Mesenchymal stem cell (in vitro differentiated cells and primary cell): ENCODE results near the gene LRRC28.

Source experiments
- DNase-seq: peaks from one replicate; pipeline ENCODE4 v3.0.0-alpha.2; 2013
- H2AFZ ChIP-seq: one replicate; pipeline ENCODE4 v1.6.1; 2013; ENCODE audit warnings: low read depth, mild to moderate bottlenecking, control low read depth, inconsistent platforms, low read length, moderate library complexity
- H2AK5ac ChIP-seq: 2 replicates; pipeline ENCODE4 v1.6.1; 2013; ENCODE audit warnings: low read length, moderate library complexity, mild to moderate bottlenecking, inconsistent platforms; ENCODE audit not compliant: severe bottlenecking
- H2BK120ac ChIP-seq: one replicate; pipeline ENCODE4 v1.6.1; 2013; ENCODE audit warnings: low read depth, mild to moderate bottlenecking, inconsistent platforms, low read length, moderate library complexity
- H2BK12ac ChIP-seq, 2 experiments: one replicate each; pipeline ENCODE4 v1.6.1; 2013; ENCODE audit warnings: inconsistent platforms in 2 of 2, low read length in 2 of 2, mild to moderate bottlenecking in 2 of 2, moderate library complexity in 2 of 2, control low read depth in 1 of 2
- H2BK15ac ChIP-seq: one replicate; pipeline ENCODE4 v1.6.1; 2013; ENCODE audit warnings: mild to moderate bottlenecking, low read depth, inconsistent platforms; ENCODE audit not compliant: poor library complexity, severe bottlenecking
- H2BK5ac ChIP-seq: 2 replicates; pipeline ENCODE4 v1.6.1; 2013; ENCODE audit warnings: low read depth, mild to moderate bottlenecking, low read length, control low read depth, inconsistent platforms; ENCODE audit not compliant: poor library complexity, severe bottlenecking
- H3K14ac ChIP-seq, 2 experiments: one replicate each; pipeline ENCODE4 v1.6.1; 2013; ENCODE audit warnings: inconsistent platforms in 2 of 2, low read length in 2 of 2, control low read depth in 1 of 2, mild to moderate bottlenecking in 1 of 2, moderate library complexity in 1 of 2
- H3K18ac ChIP-seq, 2 experiments: one replicate each; pipeline ENCODE4 v1.6.1; 2013; ENCODE audit warnings: inconsistent platforms in 2 of 2, low read length in 2 of 2, control low read depth in 1 of 2, low read depth in 1 of 2, mild to moderate bottlenecking in 1 of 2
- H3K23ac ChIP-seq, 2 experiments: one replicate each; pipeline ENCODE4 v1.6.1; 2013; ENCODE audit warnings: inconsistent platforms in 2 of 2, low read length in 2 of 2, mild to moderate bottlenecking in 2 of 2, moderate library complexity in 2 of 2, control low read depth in 1 of 2
- H3K27ac ChIP-seq: 2 replicates; pipeline ENCODE4 v1.5.1; 2013; ENCODE audit warnings: mild to moderate bottlenecking, moderate library complexity, low read length, control low read depth, inconsistent platforms; ENCODE audit not compliant: poor library complexity, severe bottlenecking
- H3K27me3 ChIP-seq, 2 experiments: 2 replicates each; pipeline versions ENCODE4 v1.6.1 to v1.7.0; 2013; ENCODE audit warnings: low read length in 2 of 2, mild to moderate bottlenecking in 2 of 2, moderate library complexity in 2 of 2, control low read depth in 1 of 2, inconsistent platforms in 1 of 2; ENCODE audit not compliant: control insufficient read depth in 1 of 2, insufficient read depth in 1 of 2
- H3K36me3 ChIP-seq, 2 experiments: 2 replicates each; pipeline versions ENCODE4 v1.6.1 to v1.7.0; 2013; ENCODE audit warnings: low read length in 2 of 2, control low read depth in 1 of 2, inconsistent platforms in 1 of 2, low read depth in 1 of 2, mild to moderate bottlenecking in 1 of 2; ENCODE audit not compliant: insufficient read depth in 2 of 2, control insufficient read depth in 1 of 2
- H3K4ac ChIP-seq, 2 experiments: one replicate each; pipeline ENCODE4 v1.6.1; 2013; ENCODE audit warnings: inconsistent platforms in 2 of 2, low read length in 2 of 2, mild to moderate bottlenecking in 2 of 2, moderate library complexity in 2 of 2, control low read depth in 1 of 2, low read depth in 1 of 2
- H3K4me1 ChIP-seq: 2 replicates; pipeline ENCODE4 v1.6.1; 2013; ENCODE audit warnings: low read depth, low read length, control low read depth; ENCODE audit not compliant: control insufficient read depth, insufficient read depth
- H3K4me2 ChIP-seq: 2 replicates; pipeline ENCODE4 v1.6.1; 2013; ENCODE audit warnings: low read length, mild to moderate bottlenecking, inconsistent platforms; ENCODE audit not compliant: poor library complexity, severe bottlenecking
- H3K4me3 ChIP-seq, 2 experiments: 2 replicates each; pipeline versions ENCODE4 v1.5.1 to v1.7.0; 2013; ENCODE audit warnings: low read length in 2 of 2, mild to moderate bottlenecking in 2 of 2, control low read depth in 1 of 2, low read depth in 1 of 2; ENCODE audit not compliant: insufficient read depth in 1 of 2
- H3K79me1 ChIP-seq: replicated peaks from 2 replicates; pipeline ENCODE4 v1.6.1; 2013; ENCODE audit warnings: mild to moderate bottlenecking, control low read depth, low read length, inconsistent platforms; ENCODE audit not compliant: poor library complexity, severe bottlenecking
- H3K9ac ChIP-seq: 2 replicates; pipeline ENCODE4 v1.7.0; 2013; ENCODE audit warnings: mild to moderate bottlenecking, low read length, moderate library complexity
- H3K9me3 ChIP-seq: 2 replicates; pipeline ENCODE4 v1.7.0; 2013; ENCODE audit warnings: mild to moderate bottlenecking, low read length; ENCODE audit not compliant: control insufficient read depth
- H4K8ac ChIP-seq: one replicate; pipeline ENCODE4 v1.6.1; 2013; ENCODE audit warnings: inconsistent platforms, mild to moderate bottlenecking, low read length, moderate library complexity
- H4K91ac ChIP-seq: one replicate; pipeline ENCODE4 v1.6.1; 2013; ENCODE audit warnings: mild to moderate bottlenecking, low read length, inconsistent platforms
- WGBS: methylation state at CpG from one replicate; pipeline ENCODE4 v1.1.7; 2013; ENCODE audit warnings: mixed read lengths; 5-methylcytosine and 5-hydroxymethylcytosine counted together

The LRRC28 gene

DNA sequence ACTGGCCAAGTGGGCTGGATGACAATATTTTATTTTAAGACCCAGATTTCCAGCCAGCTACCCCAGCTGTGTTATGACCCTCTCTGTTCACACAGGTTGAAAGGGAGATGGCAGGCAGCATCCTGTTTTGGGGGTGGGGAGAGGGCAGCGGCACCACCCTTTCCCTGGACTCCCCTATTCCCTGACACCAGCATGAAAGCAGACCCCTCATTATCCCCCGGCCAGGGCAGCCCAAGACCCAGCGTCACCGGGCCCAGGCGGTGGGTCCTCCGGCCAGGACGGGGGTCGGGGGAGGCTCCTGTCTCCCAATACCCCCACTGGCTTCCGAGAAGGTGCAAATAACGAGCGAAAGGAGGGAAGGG lies 186.9 kb downstream of the LRRC28 start:
- no peak overlapping the region for H3K4me2 ChIP-seq
- H2BK15ac ChIP-seq: peak overlapping the region; percentile 63
- H3K9me3 ChIP-seq: no peaks in the 10 kb centered on the region
- peak overlapping the region in 1 of 2 experiments; percentile 33 for H3K14ac ChIP-seq
- peak overlapping the region; percentile 78 for H2AK5ac ChIP-seq
- peak overlapping the region; percentile 25 for H4K91ac ChIP-seq
- H3K36me3 ChIP-seq: no peaks in the 10 kb centered on the region
- H2BK5ac ChIP-seq: no peak overlapping the region
- H2BK120ac ChIP-seq: peak overlapping the region; percentile 8
- no peak overlapping the region for H3K23ac ChIP-seq
- peaks cover 38% of the 10 kb centered on the region for H3K4me1 ChIP-seq
- H3K4ac ChIP-seq: peak overlapping the region in 1 of 2 experiments; percentile 20
- peaks cover 0 to 6% of the 10 kb centered on the region in 2 experiments for H3K27me3 ChIP-seq
- H2AFZ ChIP-seq: no peak overlapping the region
- H2BK12ac ChIP-seq: peak overlapping the region; percentile 52 to 54
- H3K4me3 ChIP-seq: no peak overlapping the region
- peak overlapping the region; percentile 56 for H3K27ac ChIP-seq
- 94% methylated on average over 11 of the region's 11 CpGs for WGBS
- no peak for DNase-seq
- peak overlapping the region; percentile 35 to 81 for H3K18ac ChIP-seq
- H3K79me1 ChIP-seq: no peaks in the 10 kb centered on the region
- peak overlapping the region; percentile 76 for H4K8ac ChIP-seq
- H3K9ac ChIP-seq: no peak overlapping the region

DNA sequence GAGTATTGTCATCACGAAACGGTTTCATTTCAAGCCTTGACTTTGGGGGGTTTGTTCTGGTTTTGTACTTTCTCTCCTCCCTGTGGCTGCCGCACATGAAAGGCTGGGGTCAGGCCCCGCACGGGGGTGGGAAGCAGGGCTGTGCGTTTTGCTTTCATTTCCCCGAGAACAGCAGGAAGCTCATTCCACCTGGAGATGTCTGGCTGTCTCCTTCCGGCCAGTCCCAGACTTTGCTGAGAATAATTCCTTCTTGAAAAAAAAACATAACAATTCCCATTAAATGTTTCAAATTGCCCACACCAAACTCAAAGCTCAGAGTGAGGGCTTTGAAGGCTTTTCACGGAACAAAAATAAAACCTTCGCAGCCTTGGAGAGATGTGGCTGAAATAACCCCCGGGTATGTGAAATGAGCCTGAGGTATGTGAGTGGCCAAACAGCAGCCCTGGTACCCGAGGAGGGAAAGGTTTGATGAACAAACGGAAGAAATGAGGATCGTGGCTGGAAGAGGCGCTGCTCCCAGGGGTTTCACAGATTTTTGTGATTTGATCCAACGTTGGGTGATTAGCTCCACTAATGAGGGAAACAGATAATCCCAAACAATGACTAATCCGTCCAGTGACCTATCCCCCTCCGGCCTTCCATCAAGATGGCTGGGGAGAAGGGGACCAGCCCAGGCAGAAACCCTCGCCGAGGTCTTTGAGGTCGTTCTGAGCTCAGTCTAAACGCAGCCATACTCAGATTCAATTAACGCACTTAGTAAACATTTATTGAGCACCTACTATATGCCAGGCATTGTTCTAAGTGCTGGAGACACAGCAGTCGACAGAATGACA lies 187.6 kb downstream of the LRRC28 start:
- Histone ChIP-seq H3K36me3 (no peaks in the 10 kb centered on the region), H3K4me3 (no peak overlapping the region), H3K14ac (no peak overlapping the region), H3K27me3 (peaks cover 0 to 6% of the 10 kb centered on the region in 2 experiments), H3K23ac (no peak overlapping the region), H3K4me1 (peaks cover 40% of the 10 kb centered on the region), H3K79me1 (no peaks in the 10 kb centered on the region), H2BK5ac (peak overlapping the region; percentile 71), H4K91ac (no peak overlapping the region), H3K9ac (no peak overlapping the region), H2AFZ (peak overlapping the region; percentile 62), H3K27ac (peak overlapping the region; percentile 56), H2BK15ac (peak overlapping the region; percentile 77), H4K8ac (peak overlapping the region; percentile 78), H2BK12ac (peak overlapping the region; percentile 31 to 49), H3K18ac (peak overlapping the region in 1 of 2 experiments; percentile 54), H3K4me2 (peak overlapping the region; percentile 31), H2BK120ac (no peak overlapping the region), H2AK5ac (peak overlapping the region; percentile 74), H3K9me3 (no peaks in the 10 kb centered on the region), H3K4ac (peak overlapping the region in 1 of 2 experiments; percentile 17)
- DNase-seq: peak; percentile 41
- 71% methylated on average over 24 of the region's 24 CpGs for WGBS

- Histone ChIP-seq H2BK12ac (peak overlapping the region in 1 of 2 experiments; percentile 47), H3K23ac (no peak overlapping the region), H3K36me3 (no peaks in the 10 kb centered on the region), H3K27ac (no peak overlapping the region), H4K8ac (no peak overlapping the region), H3K27me3 (no peaks in the 10 kb centered on the region), H2AK5ac (peak overlapping the region; percentile 74), H3K9ac (no peak overlapping the region), H3K14ac (no peak overlapping the region), H3K9me3 (no peaks in the 10 kb centered on the region), H3K4me3 (no peak overlapping the region), H2BK15ac (no peak overlapping the region), H2BK5ac (peak overlapping the region; percentile 71), H2AFZ (no peak overlapping the region), H3K4me1 (peaks cover 40% of the 10 kb centered on the region), H3K18ac (no peak overlapping the region), H4K91ac (no peak overlapping the region), H3K4me2 (no peak overlapping the region), H3K4ac (peak overlapping the region in 1 of 2 experiments; percentile 17), H2BK120ac (no peak overlapping the region), H3K79me1 (no peaks in the 10 kb centered on the region)
- DNase-seq: no peak
- WGBS: over 99% methylated on average over 7 of the region's 9 CpGs
These were observed 188.2 kb downstream of the LRRC28 start for GRCh38 chr15:99439524-99439835.

DNA sequence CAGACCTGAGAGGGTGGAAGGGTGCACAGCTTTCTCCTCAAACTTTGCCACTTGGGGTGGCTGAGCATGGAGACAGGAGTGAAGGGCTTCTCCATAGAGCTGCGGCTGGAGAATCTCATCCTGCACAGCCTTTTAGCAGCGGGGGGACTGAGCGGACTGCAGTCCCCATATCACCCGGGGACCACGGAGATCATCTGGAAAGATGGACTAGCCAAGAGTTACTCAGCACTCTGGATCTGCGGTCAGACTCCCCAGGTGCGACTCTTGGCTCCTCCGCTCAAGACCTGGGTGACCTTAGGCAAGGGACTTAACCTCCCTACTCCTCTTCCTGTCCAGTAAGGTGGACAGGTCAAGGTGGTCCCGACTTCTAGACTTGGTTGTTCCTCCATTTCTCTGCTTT lies 188.7 kb downstream of the LRRC28 start:
- Histone ChIP-seq H3K79me1 (no peaks in the 10 kb centered on the region), H2BK12ac (peak overlapping the region; percentile 38 to 85), H2AFZ (no peak overlapping the region), H3K18ac (no peak overlapping the region), H2AK5ac (peak overlapping the region; percentile 95), H2BK15ac (no peak overlapping the region), H3K23ac (no peak overlapping the region), H2BK120ac (no peak overlapping the region), H3K9ac (no peak overlapping the region), H3K4ac (no peak overlapping the region), H3K27ac (no peak overlapping the region), H3K4me1 (peaks cover 40% of the 10 kb centered on the region), H3K27me3 (no peaks in the 10 kb centered on the region), H3K36me3 (no peaks in the 10 kb centered on the region), H3K9me3 (no peaks in the 10 kb centered on the region), H3K4me2 (no peak overlapping the region), H2BK5ac (no peak overlapping the region), H4K91ac (peak overlapping the region; percentile 47), H3K14ac (no peak overlapping the region), H4K8ac (no peak overlapping the region), H3K4me3 (no peak overlapping the region)
- 88% methylated on average over 9 of the region's 9 CpGs for WGBS
- no peak for DNase-seq
